Stimulated activated CD8-positive, alpha-beta memory T cell treated with anti-CD3 and anti-CD28 coated beads, Interleukin-15, amount 100 ng/mL, for 48 hours (primary cell): Measurements from ENCODE around the gene RAB35.

Source experiments
- DNase-seq, 2 donors: peaks; one replicate each; pipeline ENCODE4 v3.0.0-alpha.2; 2020; ENCODE audit warnings: low read depth in 2 of 2

The RAB35 gene

DNA sequence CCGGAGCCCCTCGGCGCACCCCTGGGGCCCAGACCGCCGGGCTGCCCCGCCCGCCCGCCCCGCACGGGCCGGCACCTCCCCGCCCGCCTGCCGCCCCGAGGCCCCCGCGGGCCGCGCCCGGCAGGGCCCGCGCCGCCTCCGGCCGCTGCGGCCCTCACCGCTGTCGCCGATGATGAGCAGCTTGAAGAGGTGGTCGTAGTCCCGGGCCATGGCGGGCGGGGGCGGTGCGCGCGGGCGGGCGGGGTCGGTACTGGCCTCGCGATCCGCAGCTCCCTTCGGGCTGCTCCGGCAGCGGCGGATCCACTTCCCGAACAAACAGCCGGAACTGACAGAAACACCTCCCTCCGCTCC is at the start of gene RAB35:
Gene RAB35 (minus strand): TSS at position 313 of the 351 bp plus-strand sequence. CDS start 103 bp downstream, at position 210.
- no peak for DNase-seq

GRCh38 chr12:120164293-120164692 is 47.7 kb upstream of the RAB35 start:
- no peak for DNase-seq

GRCh38 chr12:120162763-120163162 is 46.2 kb upstream of the RAB35 start:
- DNase-seq = no peak

- no peak for DNase-seq
These were observed 45.3 kb upstream of the RAB35 start for GRCh38 chr12:120161852-120162251.

DNA sequence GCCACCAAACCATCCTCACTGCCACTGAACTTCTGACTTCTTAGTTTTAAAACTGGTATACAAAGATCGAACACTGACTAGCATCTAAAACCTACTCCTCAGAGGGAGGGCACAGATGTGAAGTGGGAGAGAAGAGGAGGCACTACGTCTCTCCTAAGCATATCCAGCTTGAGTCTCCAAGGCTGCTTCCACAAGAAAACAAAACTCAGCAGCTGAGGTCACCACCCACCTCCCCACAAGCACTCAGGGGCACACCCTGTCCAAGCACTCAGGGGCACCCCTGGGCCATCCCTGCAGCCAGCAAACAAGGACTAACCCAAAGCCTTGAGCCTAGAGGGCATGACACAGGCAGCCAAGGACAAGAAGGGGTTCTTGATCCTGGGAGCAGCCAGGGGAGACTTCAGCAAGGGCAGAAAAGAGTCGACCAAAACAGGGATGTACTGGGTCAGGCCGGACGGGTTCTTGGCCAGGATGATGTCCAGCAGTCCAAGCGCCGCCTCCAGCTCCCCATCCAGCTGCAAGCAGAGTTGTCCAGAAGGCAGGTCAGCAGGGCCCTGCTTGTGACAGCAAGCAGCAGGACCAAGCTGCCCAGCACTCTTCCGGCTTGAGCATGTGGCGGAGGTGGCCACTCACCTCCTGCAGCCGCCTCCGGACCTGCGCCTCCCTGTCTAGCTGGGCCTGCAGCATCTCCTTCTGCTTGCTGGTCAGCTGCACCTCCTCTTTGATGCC is 43.1 kb upstream of the RAB35 start:
- no peak for DNase-seq

DNA sequence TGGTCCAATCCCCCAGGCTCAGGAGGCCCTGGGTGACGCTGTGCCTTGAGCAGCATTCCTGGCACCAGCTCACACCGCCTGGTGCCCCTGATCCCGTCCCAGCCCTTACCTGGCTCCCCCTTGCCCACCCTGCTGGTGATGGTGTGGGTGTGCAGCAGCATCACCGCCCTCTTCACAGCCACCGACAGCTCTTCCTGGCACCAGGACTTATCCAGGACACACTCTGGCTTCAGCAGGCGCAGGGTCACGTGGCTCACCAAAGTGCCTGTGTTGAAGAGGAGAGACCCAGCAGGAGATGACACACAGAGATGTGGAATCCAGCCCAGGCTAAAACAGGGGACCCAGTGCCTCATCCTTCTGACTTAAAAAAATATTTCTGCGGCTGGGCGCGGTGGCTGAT is 41.8 kb upstream of the RAB35 start:
- no peak for DNase-seq

GRCh38 chr12:120157678-120158077 is 41.1 kb upstream of the RAB35 start:
- no peak for DNase-seq

GRCh38 chr12:120156315-120157259 is 40.0 kb upstream of the RAB35 start:
- no peak for DNase-seq

DNA sequence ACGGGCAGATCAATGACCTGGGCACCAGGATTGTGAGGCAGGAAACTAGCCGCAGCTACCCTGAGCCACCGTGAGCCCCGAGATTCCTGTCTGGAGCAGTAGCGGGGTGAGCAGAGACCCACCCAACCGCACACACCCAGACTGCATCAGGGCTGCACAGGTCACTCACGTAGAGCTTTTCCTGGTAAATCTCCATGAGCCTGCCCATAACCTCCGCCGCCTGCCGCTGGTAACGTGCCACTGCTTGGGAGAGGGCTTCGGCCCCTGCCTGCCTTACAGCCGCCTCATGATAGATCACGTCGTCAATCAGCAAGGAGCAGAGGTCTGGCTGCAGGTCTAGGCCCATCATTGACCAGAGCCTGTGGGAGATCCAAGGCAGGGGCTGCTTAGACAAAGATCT is 38.5 kb upstream of the RAB35 start:
- no peak for DNase-seq

GRCh38 chr12:120150919-120151525 is 34.5 kb upstream of the RAB35 start:
- DNase-seq = no peak

DNA sequence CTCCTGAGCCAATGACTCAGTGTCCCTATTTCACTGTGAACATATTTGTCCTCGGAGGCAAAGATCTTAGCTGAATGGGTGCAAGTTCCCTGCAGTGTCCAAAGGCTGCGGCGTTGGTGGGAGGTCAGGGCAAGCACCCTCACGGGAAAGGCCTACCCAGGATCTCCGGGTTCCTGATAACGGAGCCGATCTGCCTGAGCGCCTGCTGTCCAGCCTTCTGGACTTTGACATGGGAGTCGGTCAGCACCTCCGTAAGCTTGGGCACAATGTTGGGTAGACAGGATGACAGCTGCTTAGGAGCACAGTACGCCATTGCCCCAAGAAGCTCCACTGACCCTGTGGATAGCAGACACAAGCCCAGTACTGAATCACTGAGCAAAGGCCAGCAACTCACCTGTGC is 31.5 kb upstream of the RAB35 start:
- DNase-seq = no peak

DNA sequence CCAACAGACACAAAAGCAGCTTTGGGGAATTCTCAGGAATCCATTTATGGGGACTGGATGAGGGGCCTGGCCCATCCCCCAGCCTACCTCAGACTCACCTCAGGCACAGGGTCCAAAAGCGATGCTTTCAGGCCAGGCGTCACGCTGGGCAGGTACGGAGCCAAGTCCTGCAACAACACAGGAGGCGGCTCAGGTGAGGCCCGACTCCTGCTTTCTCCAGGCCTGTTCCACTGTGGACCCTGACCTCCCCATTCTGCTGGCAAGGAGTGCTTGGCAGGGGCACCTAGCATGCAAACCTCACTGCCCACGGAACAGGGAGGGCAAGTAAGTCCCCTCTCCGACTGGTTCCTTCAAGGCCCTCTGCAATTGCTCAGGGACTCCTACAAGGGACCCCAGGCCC is 28.6 kb upstream of the RAB35 start:
- DNase-seq = no peak

GRCh38 chr12:120144215-120144614 is 27.7 kb upstream of the RAB35 start:
- DNase-seq = no peak

DNA sequence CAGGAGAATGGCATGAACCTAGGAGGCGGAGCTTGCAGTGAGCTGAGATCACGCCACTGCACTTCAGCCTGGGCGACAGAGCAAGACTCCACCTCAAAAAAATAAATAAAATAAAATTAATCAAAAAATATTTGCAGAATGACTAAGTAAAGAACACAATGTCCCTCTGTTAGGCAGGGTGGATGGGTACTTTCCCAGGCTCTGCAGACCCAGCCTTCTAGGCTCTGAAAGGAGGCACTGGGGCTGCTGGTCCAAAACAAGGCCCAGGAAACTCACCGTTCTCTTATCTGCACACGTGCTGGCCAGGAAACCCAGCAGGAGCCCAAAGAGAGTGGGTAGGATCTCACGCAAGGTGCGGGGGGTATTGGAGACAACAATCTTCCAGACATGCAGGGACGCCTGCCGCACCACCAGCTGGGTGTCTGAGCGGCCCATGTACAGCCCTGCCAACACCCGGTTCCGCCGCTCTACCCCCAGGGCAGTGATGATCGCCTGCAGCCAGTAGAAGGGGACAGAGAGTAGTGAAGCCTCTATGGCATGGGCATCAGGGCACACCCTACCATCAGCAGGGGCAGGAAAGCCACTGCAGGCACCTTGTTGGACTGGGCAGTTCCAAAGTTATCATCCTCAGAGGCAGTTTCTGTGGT is 25.8 kb upstream of the RAB35 start:
- no peak for DNase-seq

- DNase-seq = no peak
These were observed 24.8 kb upstream of the RAB35 start for GRCh38 chr12:120141336-120141735.

DNA sequence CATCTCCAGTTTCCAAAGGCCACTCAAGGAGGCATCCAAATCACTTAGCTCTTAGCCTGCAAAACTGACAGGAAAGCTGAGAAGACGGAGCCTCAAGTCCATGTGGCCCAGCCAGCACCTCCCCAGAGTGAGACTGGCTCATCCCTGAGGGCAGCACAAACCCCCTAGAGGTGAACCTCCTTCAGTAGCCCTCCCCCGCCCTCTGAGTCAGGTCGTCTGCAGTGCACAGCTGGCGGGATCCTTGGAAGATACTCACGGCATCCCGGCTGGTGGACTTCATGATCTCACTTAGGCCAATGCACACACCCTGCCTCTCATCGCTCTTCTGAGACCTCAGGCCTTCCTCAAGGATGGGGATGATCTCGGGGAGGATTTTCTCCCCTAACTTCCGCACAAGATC is 24.1 kb upstream of the RAB35 start:
- no peak for DNase-seq

- no peak for DNase-seq
These were observed 23.4 kb upstream of the RAB35 start for GRCh38 chr12:120139958-120140357.

GRCh38 chr12:120138366-120138765 is 21.8 kb upstream of the RAB35 start:
- DNase-seq = no peak

DNA sequence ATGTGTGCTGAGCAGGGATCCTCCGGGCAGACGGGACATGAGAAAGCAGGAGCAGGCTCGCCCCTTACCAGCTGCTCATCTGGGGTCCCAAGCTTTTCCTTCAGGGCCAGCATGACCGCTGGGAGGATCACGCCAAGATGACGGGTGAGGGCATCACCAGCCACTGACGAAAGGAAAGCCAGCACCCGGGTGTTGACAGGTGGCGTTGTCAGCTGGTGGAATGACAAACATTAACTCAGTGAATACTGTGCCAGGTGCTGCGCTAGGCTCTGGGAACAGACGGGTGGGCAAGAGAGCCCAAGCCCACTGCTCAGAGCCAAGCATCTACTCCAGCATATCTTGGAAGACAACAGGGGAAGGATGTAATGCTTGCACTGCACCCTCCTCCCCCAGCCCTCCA is 21.3 kb upstream of the RAB35 start:
- DNase-seq = no peak

GRCh38 chr12:120136093-120136770 is 19.7 kb upstream of the RAB35 start:
- DNase-seq = no peak

- no peak for DNase-seq
These were observed 17.9 kb upstream of the RAB35 start for GRCh38 chr12:120134307-120134980.
